HG03064 (cell line): Measurements from ENCODE around the gene ARPC4.
A peak's percentile ranks its signal among the peaks of the same experiment; 100 is the strongest.
"Not testable (repeated sequence)": the region's sequence is repeated elsewhere in the genome, so short reads cannot be mapped to it uniquely, and the experiment has no call there.

Experiments
- ATAC-seq: cut with Tn5 transposase; IDR thresholded peaks from one replicate; pipeline ENCODE4 v1.9.1; 2021; ENCODE audit warnings: low read depth; ENCODE audit not compliant: unreplicated experiment

Gene ARPC4

GRCh38 chr3:9815986-9816385, 23.1 kb downstream of the ARPC4 start:
- ATAC-seq = no peak

- no peak for ATAC-seq
These were observed 24.6 kb downstream of the ARPC4 start for GRCh38 chr3:9817436-9817835.

DNA sequence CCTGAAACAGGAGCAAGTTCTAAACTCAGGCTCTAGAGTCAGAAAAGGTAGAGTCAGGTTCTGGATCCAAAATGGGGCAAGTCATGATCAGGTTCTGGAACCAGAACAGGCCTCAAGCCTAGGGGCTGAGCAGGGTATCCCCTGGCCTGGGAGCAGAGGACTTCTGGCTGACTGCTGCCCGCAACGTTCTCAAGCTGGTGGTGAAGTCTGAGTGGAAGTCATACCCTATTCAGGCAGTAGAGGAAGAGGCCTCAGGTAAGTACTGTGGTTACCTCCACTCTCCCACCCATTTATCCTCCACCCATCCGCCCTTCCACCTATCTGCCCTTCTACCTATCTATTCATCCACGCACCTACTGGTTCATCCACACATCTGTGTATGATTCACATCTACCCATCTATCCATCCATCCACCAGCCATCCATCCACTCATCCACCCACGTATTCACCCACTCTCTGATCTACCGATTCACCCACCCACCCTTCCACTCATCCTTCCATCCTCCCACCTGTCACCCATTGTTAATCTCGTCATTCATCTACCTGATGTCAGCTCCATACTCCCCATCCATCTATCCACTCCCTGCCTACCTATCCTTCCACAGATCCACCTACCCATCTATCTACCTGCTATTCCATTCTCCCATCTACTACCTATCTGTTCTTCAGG, 25.9 kb downstream of the ARPC4 start:
- ATAC-seq = no peak

DNA sequence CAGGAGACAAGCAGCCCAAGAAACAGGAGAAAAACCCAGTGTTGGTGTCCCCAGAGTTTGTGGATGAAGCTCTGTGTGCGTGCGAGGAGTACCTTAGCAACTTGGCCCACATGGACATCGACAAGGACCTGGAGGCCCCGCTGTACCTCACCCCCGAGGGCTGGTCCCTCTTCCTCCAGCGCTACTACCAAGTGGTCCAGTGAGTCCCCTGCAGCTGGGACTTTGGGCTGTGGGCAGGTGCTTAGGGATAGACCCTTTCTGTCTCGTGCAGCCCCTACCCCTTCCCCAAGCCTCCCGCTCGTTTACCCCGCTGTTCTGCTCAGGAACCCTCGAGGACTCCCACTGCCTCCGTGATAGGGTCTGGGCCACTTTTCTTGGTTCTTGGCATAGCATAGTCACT, 27.7 kb downstream of the ARPC4 start:
- ATAC-seq = no peak

GRCh38 chr3:9820946-9821345, 28.1 kb downstream of the ARPC4 start:
- no peak for ATAC-seq

GRCh38 chr3:9825451-9826040, 32.7 kb downstream of the ARPC4 start:
- no peak for ATAC-seq

GRCh38 chr3:9826815-9827573, 34.1 kb downstream of the ARPC4 start:
- no peak for ATAC-seq

DNA sequence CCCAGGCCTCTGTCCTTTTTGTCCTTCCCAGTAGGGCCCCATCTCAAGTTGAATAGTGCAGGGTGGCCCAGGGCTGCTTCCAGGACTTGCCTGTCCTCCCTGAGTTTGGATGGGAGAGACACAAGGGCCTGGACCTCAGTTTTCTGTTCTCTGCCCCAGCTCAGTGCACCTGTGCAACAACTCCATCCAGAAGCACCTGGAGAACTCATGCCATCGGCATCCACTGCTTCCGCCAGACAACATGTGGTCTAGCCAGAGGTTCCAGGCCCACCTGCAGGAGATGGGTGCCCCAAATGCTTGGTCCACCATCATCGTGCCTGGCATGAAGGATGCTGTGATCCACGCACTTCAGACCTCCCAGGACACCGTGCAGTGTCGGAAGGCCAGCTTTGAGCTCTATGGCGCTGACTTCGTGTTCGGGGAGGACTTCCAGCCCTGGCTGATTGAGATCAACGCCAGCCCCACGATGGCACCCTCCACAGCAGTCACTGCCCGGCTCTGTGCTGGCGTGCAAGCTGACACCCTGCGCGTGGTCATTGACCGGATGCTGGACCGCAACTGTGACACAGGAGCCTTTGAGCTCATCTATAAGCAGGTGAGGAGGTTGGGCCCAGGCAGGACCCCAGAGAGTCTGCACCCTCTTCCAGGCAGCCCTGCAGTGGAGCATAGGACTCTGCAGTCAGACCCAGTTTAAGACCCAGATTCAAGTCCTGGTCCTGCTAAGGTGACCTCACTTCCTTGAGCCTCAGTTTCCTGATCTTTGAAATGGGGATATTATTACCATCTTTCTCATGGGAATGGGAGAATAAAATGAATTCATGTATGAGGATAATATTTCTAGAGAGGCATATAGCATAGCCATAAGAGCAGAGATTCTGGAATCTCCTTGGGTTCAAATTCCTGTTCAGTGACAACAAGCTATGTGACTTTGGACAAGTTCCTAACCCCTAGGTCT, 36.2 kb downstream of the ARPC4 start:
- no peak for ATAC-seq

GRCh38 chr3:9831253-9831652, 38.4 kb downstream of the ARPC4 start:
- no peak for ATAC-seq

GRCh38 chr3:9833078-9833477, 40.2 kb downstream of the ARPC4 start:
- no peak for ATAC-seq

GRCh38 chr3:9834520-9835380, 41.9 kb downstream of the ARPC4 start:
- ATAC-seq = no peak

- no peak for ATAC-seq
These were observed 45.1 kb downstream of the ARPC4 start for GRCh38 chr3:9837701-9838582.

DNA sequence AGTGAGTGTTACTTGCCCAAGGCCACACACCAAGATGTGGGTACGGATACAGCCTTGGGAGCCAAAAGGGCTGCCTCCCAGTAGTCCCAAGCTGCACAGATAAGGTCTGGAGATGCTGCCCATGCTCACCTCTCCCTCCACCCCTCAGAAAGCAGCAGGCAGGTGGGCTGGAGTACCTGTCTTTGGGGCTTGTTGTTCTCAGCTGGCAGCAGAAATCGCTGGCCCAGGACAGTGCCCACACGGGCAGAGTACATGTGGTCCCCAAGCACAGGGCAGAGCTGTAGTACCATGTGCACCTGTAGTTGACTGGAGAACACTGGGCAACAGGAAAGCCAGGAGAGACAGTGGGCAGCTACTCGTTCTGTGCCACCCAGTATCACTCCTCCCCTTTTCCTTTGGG, 46.0 kb downstream of the ARPC4 start:
- ATAC-seq = no peak

DNA sequence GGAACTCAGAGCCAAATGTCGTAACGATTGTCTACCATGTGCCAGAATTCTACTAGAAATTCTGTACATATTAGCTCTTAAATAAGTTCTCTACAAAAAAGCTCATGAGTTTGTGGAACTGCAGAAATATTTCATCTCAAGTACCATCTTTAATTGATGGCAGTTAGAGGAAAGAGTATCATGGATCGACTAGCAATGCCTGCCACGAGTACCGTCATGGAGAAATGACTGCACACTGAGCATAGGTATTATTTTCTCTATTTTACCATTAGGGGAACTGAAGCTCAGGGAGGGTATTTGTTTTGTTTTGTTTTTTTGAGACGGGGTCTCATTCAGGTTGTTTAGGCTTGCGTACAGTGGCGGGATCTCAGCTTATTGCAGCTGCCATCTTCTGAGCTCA, 48.1 kb downstream of the ARPC4 start:
- ATAC-seq = no peak

- peak; percentile 91 for ATAC-seq
These were observed 51.0 kb downstream of the ARPC4 start, which contains the start of gene RPUSD3 for GRCh38 chr3:9843715-9844438. Gene RPUSD3 (minus strand): TSS chr3:9844008. CDS start chr3:9843990, 18 bp downstream.

DNA sequence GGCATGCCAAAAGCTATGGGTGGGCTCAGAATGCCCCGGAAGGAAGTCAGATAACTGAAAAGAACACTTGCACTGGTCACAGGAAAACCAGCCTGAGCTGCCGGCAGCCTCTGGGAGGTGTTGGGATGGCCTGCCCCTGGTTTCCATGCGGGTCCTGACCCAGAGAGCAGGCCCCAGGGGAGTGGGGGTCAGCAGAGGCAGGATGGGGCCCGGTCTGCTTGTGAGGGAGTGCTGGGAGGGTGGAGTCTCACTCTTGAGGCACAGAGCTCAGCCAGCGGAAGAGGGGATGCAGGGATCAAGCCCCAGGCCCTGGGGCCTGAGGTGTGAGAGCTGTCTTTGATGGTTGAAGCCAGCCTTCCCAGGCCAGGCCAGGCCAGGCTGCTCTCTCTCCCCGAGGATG, 53.3 kb downstream of the ARPC4 start:
- no peak for ATAC-seq

DNA sequence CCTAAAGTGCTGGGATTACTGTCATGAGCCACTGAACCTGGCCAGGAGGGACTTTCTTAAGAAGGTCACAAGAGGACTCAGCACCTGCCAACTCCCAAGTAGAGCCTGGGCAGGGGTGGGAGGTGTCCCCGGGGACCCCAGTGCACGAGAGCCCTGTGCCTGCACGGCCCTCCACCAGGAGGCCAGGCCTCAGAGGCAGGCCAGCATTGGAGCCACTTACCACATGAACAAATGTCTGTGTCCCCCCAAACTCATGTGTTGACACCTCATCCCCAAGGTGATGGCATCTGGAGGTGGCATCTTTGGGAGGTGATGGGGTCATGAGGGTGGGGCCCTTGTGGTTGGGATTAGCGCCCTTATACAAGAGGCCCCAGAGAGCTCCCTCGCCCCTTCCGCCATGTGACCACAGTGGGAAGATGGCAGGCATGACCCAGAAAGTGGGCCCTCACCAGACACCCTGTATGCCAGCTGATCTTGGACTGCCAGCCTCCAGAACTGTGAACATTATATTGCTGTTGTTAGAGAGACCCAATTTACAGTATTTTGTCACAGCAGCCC, 54.1 kb downstream of the ARPC4 start:
- ATAC-seq = no peak

DNA sequence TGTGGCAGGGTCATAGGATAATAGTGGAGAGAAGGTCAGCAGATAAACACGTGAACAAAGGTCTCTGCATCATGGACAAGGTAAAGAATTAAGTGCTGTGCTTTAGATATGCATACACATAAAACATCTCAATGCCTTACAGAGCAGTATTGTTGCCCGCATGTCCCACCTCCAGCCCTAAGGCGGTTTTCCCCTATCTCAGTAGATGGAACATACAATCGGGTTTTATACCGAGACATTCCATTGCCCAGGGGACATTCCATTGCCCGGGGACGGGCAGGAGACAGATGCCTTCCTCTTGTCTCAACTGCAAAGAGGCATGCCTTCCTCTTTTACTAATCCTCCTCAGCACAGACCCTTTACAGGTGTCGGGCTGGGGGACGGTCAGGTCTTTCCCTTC, 55.0 kb downstream of the ARPC4 start:
- ATAC-seq = not testable (repeated sequence)
